Measurements from ENCODE around the gene CCDC57. TPM values are rescaled to one million over a fixed set of nuclear protein-coding genes. Genes with fewer than 3 reads are reported as not detected.

The CCDC57 gene
- total RNA-seq, 4 donors from 2014 or later, result 8.8 to 31.5 (median 17.1) TPM

- TF ChIP-seq, protein P1, sequence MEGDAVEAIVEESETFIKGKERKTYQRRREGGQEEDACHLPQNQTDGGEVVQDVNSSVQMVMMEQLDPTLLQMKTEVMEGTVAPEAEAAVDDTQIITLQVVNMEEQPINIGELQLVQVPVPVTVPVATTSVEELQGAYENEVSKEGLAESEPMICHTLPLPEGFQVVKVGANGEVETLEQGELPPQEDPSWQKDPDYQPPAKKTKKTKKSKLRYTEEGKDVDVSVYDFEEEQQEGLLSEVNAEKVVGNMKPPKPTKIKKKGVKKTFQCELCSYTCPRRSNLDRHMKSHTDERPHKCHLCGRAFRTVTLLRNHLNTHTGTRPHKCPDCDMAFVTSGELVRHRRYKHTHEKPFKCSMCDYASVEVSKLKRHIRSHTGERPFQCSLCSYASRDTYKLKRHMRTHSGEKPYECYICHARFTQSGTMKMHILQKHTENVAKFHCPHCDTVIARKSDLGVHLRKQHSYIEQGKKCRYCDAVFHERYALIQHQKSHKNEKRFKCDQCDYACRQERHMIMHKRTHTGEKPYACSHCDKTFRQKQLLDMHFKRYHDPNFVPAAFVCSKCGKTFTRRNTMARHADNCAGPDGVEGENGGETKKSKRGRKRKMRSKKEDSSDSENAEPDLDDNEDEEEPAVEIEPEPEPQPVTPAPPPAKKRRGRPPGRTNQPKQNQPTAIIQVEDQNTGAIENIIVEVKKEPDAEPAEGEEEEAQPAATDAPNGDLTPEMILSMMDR (IDR thresholded peaks at IDR 0.05; ENCODE audit: low read depth), result no peak
Measured at GRCh38 chr17:82058855-82059249, 153.8 kb downstream of the CCDC57 start.

GRCh38 chr17:82058230-82058854 is 154.3 kb downstream of the CCDC57 start:
- TF ChIP-seq, protein P1 (IDR thresholded peaks at IDR 0.05; ENCODE audit: low read depth), result no peak

DNA sequence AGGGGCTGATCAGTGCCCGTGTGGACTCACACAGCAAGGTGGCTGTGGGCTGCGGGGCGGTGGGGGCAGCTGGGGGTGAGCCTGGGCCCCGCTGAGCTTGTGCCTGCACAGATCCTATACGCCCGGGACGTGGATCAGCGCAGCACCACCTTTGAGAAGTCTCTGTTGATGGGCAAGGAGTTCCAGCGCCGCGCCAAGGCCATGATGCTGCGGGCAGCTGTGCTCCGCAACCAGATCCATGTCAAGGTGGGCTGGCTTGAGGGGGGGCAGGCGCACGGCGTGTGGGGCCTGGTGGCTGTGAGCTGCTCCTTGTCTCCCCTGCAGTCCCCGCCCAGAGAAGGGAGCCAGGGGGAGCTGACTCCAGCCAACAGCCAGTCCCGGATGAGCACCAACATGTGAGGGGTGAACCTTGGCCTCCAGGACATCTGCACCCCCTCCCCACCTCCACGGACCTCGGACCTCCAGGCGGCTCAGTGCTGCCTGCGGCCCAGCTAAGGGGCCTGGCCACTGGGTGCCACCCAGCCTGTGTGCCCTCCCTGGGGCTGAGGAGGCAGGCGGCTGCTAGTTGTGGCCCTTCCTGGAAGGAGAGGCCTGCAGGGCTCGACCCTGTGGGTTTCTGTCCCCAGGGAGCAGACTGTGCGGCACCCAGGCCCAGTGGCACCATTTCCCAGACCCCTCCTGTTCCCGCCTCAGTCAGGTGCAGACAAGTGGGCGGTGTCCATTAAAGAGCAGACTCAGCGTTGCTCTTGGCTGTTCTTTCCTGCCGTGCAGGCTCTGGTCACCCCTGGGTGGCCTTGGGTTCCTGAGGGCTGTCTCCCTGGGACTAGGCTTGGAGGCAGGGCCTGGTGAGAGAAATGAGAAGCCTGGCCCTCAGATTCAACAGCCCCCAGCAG is 155.7 kb downstream of the CCDC57 start:
- TF ChIP-seq, protein P1 (IDR thresholded peaks at IDR 0.05; ENCODE audit: low read depth), result no peak

GRCh38 chr17:82055965-82056728 is 156.5 kb downstream of the CCDC57 start:
- TF ChIP-seq, protein P1 (IDR thresholded peaks at IDR 0.05; ENCODE audit: low read depth), result no peak

DNA sequence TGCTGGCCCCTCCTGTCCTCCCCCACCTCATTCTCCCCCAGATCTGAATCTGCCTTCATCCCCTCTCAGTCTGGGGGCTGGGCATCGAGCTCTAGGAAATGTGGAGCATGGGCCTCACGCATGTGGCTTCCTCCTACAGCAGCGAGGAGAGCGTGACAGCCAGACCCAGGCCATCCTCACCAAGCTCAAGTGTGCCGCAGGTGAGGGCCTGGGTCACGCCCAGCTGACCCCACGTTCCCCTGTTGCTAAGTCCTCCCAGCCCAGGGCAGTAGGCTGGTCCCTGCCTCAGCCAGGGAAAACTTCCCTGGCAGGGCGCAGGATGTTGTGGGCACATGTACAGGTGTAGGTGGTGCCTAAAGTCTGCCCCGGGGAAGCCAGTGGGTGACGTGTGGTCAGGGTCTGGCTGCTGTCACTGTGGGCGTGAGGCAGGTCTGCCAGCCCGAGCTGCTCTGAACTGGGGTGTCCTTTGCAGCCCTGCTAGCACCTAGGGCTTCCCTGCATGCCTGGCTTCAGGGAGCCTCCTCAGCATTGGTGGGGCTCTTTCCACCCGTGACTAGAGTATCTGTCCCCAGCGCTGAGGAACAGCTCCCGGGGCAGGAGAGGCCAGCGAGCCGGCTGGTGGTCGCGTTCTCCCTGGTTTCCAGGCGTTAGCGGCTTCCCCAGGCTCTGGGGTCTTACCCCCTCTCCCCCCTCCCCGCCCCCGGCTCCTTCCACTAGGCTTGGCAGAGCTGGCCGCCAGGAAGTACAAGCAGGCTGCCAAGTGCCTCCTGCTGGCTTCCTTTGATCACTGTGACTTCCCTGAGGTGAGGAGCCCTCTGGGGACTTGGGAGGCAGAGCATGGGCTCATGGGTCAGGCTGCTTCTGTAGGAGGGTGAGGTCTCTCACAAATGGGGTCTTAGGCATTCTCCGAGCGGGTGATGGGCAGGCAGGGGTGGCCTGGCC is 157.3 kb downstream of the CCDC57 start:
- TF ChIP-seq, protein P1 (IDR thresholded peaks at IDR 0.05; ENCODE audit: low read depth), result no peak

- TF ChIP-seq, protein P1 (IDR thresholded peaks at IDR 0.05; ENCODE audit: low read depth), result no peak
Measured at GRCh38 chr17:82054351-82055022, 158.2 kb downstream of the CCDC57 start.
